T-cell (primary cell): Measurements from ENCODE around the gene PICALM. TPM values are rescaled to one million over a fixed set of nuclear protein-coding genes. Genes with fewer than 3 reads are reported as not detected.

Source experiments
- total RNA-seq, 35 experiments: library from RNA in 6 of 35; stranded (reverse) in 6 of 35; fragments of 120-200 nt in 1 of 35; gene quantifications; one replicate each; pipeline versions ENCODE4 v1.2.1 to v1.2.4 and lab custom pipeline; 2013 to 2026

Gene PICALM
- total RNA-seq, 5 donors from 2014 or later (not counting 1 experiment from before 2014, with no cell fraction given), result 97.7 to 121 (median 105) TPM

Other genes starting within 250 kb of the PICALM start
- under 1 TPM in 1 of 5 donors, not detected in 4; 0.10 TPM for gene CCDC83, start 213.7 kb downstream of the PICALM start, total RNA-seq
- 10 to 100 TPM; 31.6 to 37.6 (median 35.7) TPM for gene EED, start 175.7 kb upstream of the PICALM start, total RNA-seq
- 10 to 100 TPM; 20.6 to 32.1 (median 28.7) TPM for gene HIKESHI, start 233.2 kb upstream of the PICALM start, total RNA-seq